ENCODE results near the gene PRAME.
A peak's percentile ranks its signal among the peaks of the same experiment; 100 is the strongest.

The PRAME gene

DNA sequence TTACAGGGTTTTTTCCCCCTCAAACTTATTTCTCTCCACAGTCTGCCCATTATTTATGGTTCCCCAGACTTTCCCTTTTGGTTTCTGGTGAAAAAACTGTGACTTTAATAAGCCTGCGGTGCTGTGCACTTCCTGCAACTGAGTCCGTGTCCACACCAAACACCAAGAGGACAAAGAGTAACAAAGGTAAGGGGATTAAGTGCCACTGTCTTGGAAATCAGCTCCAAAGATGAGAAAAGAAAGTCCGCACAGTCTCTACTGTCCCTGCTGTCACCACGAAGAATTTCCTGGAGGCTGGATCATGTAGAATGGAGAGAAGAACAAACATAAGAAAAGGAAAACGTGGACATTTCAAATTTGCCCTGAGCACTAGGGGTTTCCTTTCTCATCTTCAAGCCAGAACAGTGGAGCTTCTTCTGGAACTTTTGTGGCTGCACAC is 17.9 kb upstream of the PRAME start:
- TF ChIP-seq, protein P1, sequence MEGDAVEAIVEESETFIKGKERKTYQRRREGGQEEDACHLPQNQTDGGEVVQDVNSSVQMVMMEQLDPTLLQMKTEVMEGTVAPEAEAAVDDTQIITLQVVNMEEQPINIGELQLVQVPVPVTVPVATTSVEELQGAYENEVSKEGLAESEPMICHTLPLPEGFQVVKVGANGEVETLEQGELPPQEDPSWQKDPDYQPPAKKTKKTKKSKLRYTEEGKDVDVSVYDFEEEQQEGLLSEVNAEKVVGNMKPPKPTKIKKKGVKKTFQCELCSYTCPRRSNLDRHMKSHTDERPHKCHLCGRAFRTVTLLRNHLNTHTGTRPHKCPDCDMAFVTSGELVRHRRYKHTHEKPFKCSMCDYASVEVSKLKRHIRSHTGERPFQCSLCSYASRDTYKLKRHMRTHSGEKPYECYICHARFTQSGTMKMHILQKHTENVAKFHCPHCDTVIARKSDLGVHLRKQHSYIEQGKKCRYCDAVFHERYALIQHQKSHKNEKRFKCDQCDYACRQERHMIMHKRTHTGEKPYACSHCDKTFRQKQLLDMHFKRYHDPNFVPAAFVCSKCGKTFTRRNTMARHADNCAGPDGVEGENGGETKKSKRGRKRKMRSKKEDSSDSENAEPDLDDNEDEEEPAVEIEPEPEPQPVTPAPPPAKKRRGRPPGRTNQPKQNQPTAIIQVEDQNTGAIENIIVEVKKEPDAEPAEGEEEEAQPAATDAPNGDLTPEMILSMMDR (IDR thresholded peaks at IDR 0.05; ENCODE audit: extremely low read depth, missing control alignments) = no peak
- DNase-seq (ENCODE audit: low spot score) = no peak

GRCh38 chr22:22576244-22576988 is 17.4 kb upstream of the PRAME start:
- TF ChIP-seq, protein P1 (IDR thresholded peaks at IDR 0.05; ENCODE audit: extremely low read depth, missing control alignments) = peak; percentile 86
- peak; percentile 61 for DNase-seq (ENCODE audit: low spot score)

- TF ChIP-seq, protein P1 (IDR thresholded peaks at IDR 0.05; ENCODE audit: extremely low read depth, missing control alignments) = no peak
- DNase-seq (ENCODE audit: low spot score) = no peak
Measured at GRCh38 chr22:22574361-22574760, 15.3 kb upstream of the PRAME start.

DNA sequence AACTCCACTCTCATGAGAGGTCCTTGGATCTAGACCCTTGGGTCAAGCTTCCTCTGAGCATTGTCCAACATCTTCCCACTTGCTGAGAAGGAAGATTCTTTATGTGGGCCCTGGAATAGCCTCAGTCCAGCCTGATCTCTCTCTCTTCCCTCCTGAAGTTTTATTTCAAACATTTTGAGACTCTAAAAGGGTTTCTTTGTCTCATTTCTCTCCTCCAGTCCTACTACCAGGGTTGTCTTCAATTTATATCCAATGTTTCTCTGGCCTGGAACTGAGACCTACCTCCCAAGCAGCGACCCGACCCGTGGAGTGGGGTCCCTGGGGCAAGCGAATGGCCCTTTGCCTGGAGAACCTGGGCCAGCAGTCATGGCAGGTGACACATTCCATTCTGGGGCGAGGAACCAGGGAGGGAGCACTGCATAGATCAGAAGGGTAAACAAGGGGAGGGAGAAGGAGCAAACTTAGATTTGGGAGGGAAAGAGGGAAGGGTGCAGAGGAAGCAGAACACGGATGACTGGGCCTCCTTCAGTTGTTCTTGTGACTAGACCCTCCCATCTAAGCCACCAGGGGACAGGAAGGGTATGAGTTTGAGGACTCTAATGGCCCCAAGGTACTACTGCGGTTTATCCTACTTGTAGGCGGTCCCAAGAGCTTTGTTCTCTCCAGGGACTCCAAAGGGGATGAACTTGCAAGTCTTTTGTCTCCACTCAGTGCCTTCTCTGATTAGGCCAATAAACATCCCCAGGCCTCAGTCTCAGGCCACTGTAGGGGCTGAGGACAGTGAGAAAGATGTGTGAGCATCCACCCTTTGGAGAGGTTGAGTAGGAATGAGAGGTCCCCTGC is 14.2 kb upstream of the PRAME start:
- TF ChIP-seq, protein P1 (IDR thresholded peaks at IDR 0.05; ENCODE audit: extremely low read depth, missing control alignments) = no peak
- DNase-seq (ENCODE audit: low spot score) = no peak

- TF ChIP-seq, protein P1 (IDR thresholded peaks at IDR 0.05; ENCODE audit: extremely low read depth, missing control alignments) = no peak
- DNase-seq (ENCODE audit: low spot score) = no peak
Measured at GRCh38 chr22:22571862-22572261, 12.8 kb upstream of the PRAME start.

- TF ChIP-seq, protein P1 (IDR thresholded peaks at IDR 0.05; ENCODE audit: extremely low read depth, missing control alignments) = no peak
- no peak for DNase-seq (ENCODE audit: low spot score)
Measured at GRCh38 chr22:22571429-22571828, 12.4 kb upstream of the PRAME start.

DNA sequence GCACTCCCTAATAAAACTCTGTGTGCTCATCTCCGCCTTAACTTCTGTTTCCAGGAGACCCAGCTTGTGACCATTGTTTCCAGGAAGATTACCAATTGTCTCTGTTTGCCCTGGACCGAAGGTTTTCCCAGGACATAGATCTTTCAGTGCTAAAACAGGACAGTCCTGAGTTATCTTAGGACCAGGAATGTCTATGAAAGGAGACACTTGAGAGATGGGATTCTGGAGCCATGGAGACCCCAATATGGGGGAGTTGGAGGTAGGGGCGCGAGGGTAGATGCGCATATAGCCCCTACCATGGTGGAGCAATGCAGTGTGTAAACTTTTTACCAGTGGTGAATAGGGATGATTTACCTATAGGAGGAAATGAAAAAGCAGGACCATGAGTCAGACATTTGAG is 10.2 kb upstream of the PRAME start:
- DNase-seq (ENCODE audit: low spot score) = no peak
- TF ChIP-seq, protein P1 (IDR thresholded peaks at IDR 0.05; ENCODE audit: extremely low read depth, missing control alignments) = no peak
